Measurements from ENCODE around the gene FILIP1. TPM values are rescaled to one million over a fixed set of nuclear protein-coding genes. Genes with fewer than 3 reads are reported as not detected.

FILIP1 gene
- total and polyA plus RNA-seq, 2 of the 4 experiments (the other 2 are of a cell fraction), result under 0.01 to 0.03 TPM

DNA sequence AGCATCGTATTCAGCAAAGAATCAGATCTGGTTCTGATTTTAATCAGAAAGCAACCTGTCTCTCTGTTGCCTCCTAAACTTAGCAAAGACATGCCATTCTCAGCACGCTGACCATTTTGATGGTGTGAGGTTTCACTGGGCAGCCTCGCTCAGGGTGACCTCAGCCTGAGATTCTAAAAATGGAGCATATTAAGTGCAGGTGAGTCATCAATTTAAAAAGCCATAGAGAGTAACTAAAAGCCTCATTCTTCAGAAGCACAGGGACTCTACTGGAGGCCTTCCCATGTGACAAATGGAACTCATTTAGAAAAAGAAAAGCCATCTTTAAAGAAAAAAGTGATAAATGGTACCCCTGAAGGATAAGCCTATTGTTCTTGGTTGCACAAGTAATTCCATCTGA is 91.3 kb downstream of the FILIP1 start:
- intact Hi-C loops (cut with micrococcal nuclease), result no loop called here
- peak overlapping the region; percentile 13; the same call in 1 of the 2 replicates for H2BK20ac ChIP-seq (ENCODE audit: low read depth, low read length)
- H3K14ac ChIP-seq (replicated peaks; ENCODE audit: low read depth, low read length), result no peak overlapping the region

More for the DNA sequence above, 91.3 kb downstream of the FILIP1 start:
- no peaks in the 10 kb centered on the region for H4K20me1 ChIP-seq (ENCODE audit: insufficient read depth, low read length)
- DNase-seq (peak; percentile 86), ATAC-seq (ENCODE audit: low read depth) (peak; percentile 89)
- H3K27ac ChIP-seq (ENCODE audit: insufficient read depth, low read length), result no peak overlapping the region
- no peak overlapping the region for H4K91ac ChIP-seq (ENCODE audit: insufficient read depth, low read depth, low read length)
- H3K4me1 ChIP-seq (ENCODE audit: control insufficient read depth, insufficient read depth, low read length), result peaks cover 2% of the 10 kb centered on the region
- dilution Hi-C loops (cut with HindIII; ENCODE audit: low sequenced_read_pairs, unreplicated experiment), result no loop called here
- H3K56ac ChIP-seq (ENCODE audit: extremely low read depth, insufficient read depth, low read length), result no peak overlapping the region
- H2AK9ac ChIP-seq (replicated peaks; ENCODE audit: low read depth, low read length, poor library complexity), result no peak overlapping the region
- no peak overlapping the region for H4K5ac ChIP-seq (ENCODE audit: low read depth, low read length)
- no peak overlapping the region for H3K18ac ChIP-seq (ENCODE audit: low read depth, low read length)
- H4K8ac ChIP-seq (ENCODE audit: low read depth in 2 of 2, low read length in 2 of 2), result no peak overlapping the region
- BruUV-seq (replicated peaks), result no TSS peak
- WGBS, 2 experiments (ENCODE audit: extremely low coverage in 2 of 2, insufficient read length in 1 of 2), result 80% methylated on average over 1 of the region's 3 CpGs; no CpG with 5 or more reads in 1 of the 2 experiments
- in situ Hi-C loops (cut with MboI; ENCODE audit: low sequenced_read_pairs), result no loop called here
- H3K4me2 ChIP-seq (ENCODE audit: low read depth, low read length), result peak overlapping the region; percentile 25; the same call in 1 of the 2 replicates
- POLR2A ChIA-PET (ENCODE audit: unreplicated experiment), result no interaction called here
- H2AK5ac ChIP-seq (ENCODE audit: low read depth, low read length), result no peak overlapping the region
- H3K9me1 ChIP-seq (ENCODE audit: insufficient read depth, low read length), result peaks cover 3% of the 10 kb centered on the region; the same call in 1 of the 2 replicates
- TF ChIP-seq USF2 (IDR thresholded peaks at IDR 0.05; ENCODE audit: low read depth, low read length) (no peak), FOS (IDR thresholded peaks at IDR 0.05; ENCODE audit: low read depth, low read length) (peak; percentile 79)
- no peak overlapping the region for H3K4ac ChIP-seq (ENCODE audit: low read depth, low read length)
- H2BK5ac ChIP-seq (ENCODE audit: low read depth, low read length, poor library complexity, severe bottlenecking), result no peak overlapping the region
- no peaks in the 10 kb centered on the region for H3K36me3 ChIP-seq (ENCODE audit: control insufficient read depth, insufficient read depth, low read length)
- H3K9me3 ChIP-seq (ENCODE audit: control insufficient read depth, insufficient read depth, low read length), result no peaks in the 10 kb centered on the region
- no peak overlapping the region for H2AFZ ChIP-seq (replicated peaks; ENCODE audit: low read length, poor library complexity)
- H3K4me3 ChIP-seq (ENCODE audit: insufficient read depth, low read depth, low read length), result no peak overlapping the region
- H3K27me3 ChIP-seq (ENCODE audit: control insufficient read depth, insufficient read depth, low read length), result no peaks in the 10 kb centered on the region
- CTCF ChIA-PET, result no interaction called here
- H3K79me1 ChIP-seq (ENCODE audit: low read depth in 1 of 2, low read length in 2 of 2), result no peaks in the 10 kb centered on the region
- no peak overlapping the region for H3K23ac ChIP-seq (ENCODE audit: low read depth, low read length)
- H2BK15ac ChIP-seq (ENCODE audit: low read depth, low read length), result no peak overlapping the region
- H2BK120ac ChIP-seq (ENCODE audit: low read depth, low read length), result no peak overlapping the region
- no peak overlapping the region for H3K9ac ChIP-seq (ENCODE audit: low read depth, low read length)

Measured in IMR-90 (cell line).